HG03103 (cell line): ENCODE data around the gene HEPH.
"Not testable (repeated sequence)": the region's sequence is repeated elsewhere in the genome, so short reads cannot be mapped to it uniquely, and the experiment has no call there.

Experiments used
- ATAC-seq: cut with Tn5 transposase; IDR thresholded peaks from one replicate; pipeline ENCODE4 v1.9.1; 2021; ENCODE audit warnings: low read depth; ENCODE audit not compliant: unreplicated experiment

Gene HEPH

GRCh38 chrX:66163849-66164411 is at the start of gene HEPH:
Gene HEPH, plus strand, starts transcription at chrX:66164247. Its CDS starts 6,324 bp downstream, at chrX:66170571.
- no peak for ATAC-seq

- ATAC-seq = not testable (repeated sequence)
Measured at GRCh38 chrX:66118722-66119121, 45.3 kb upstream of the HEPH start.

- ATAC-seq = not testable (repeated sequence)
Measured at GRCh38 chrX:66121354-66121753, 42.7 kb upstream of the HEPH start.

GRCh38 chrX:66126662-66127061 is 37.4 kb upstream of the HEPH start:
- ATAC-seq = no peak

DNA sequence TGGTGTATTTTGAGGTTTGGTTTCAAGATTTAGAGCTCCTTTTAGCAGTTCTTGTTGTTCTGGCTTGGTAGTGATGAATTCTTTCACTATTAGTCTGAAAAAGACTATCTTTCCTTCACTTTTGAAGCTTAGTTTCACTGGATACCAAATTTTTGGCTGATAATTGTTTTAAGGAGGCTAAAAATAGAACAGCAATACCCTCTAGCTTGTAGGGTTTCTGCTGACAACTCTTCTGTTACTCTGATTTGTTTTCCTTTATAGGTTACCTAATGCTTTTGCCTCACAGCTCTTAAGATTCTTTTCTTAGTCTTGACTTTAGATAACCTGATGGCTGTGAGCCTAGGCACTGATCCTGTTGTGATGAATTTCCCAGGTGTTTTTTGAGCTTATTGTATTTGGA is 33.6 kb upstream of the HEPH start:
- ATAC-seq = no peak

- ATAC-seq = not testable (repeated sequence)
Measured at GRCh38 chrX:66135284-66135683, 28.8 kb upstream of the HEPH start.

- no peak for ATAC-seq
Measured at GRCh38 chrX:66142351-66142750, 21.7 kb upstream of the HEPH start.

- ATAC-seq = no peak
Measured at GRCh38 chrX:66144258-66144657, 19.8 kb upstream of the HEPH start.

GRCh38 chrX:66149519-66149918 is 14.5 kb upstream of the HEPH start:
- ATAC-seq = no peak

DNA sequence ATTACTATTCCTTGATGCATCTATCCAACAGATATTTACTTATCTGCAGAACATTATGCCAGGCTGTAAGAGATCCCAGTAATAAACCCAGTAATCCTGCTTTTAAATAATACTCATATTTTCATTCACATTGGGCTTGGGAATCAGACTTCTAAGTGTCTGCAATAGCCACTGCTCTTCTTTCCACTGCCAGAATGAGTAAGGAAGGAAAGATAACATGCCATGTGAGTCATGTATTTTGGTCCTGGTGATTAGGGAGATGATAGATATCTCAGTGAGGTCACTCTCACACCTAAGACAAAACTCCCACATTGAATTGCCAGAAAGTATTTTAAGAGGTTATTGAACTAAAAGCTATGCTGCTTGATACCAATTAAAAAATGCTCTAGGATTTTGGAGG is 13.9 kb upstream of the HEPH start:
- no peak for ATAC-seq

GRCh38 chrX:66162331-66162822 is 1.7 kb upstream of the HEPH start:
- ATAC-seq = no peak

DNA sequence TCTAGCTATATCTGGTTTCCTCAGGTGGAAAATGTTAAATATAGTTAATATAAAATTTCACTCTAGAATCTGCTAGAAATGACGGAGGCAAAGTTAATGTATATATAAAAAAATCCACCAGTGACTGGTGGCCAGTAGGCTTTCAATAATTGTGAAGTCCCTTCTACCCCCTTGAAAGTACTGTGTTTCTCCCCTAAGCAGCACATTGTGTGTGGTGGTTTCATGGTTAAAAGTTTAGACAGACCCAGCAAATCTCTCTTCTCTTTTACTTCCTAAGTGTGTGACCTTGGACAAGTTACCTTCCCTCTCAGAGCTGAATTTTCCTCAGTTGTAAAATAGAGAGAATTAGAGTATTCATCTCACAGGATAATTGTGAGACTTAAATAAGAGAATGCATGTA is 600 bp upstream of the HEPH start:
- no peak for ATAC-seq

DNA sequence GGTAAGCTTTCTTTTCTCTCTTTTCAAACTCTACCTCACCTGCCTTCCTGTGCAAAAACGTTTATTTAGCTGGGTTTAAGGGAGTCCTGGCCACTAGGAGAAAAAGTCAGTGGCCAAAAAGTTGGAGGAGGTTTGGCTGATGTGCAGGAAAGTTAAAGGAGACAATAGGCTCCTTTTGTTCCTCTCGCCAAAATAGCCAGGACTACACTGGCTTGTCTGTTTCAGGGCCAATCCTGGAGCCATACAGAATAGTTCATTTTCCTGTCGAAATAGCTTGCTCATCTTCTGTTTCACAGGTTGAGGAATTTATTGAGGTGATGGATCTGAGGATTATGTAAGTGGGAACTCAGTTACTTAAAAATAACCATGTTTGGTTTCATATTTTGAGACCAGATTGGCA is 423 bp downstream of the HEPH start:
- ATAC-seq = no peak

- no peak for ATAC-seq
Measured at GRCh38 chrX:66164931-66165330, 884 bp downstream of the HEPH start.

DNA sequence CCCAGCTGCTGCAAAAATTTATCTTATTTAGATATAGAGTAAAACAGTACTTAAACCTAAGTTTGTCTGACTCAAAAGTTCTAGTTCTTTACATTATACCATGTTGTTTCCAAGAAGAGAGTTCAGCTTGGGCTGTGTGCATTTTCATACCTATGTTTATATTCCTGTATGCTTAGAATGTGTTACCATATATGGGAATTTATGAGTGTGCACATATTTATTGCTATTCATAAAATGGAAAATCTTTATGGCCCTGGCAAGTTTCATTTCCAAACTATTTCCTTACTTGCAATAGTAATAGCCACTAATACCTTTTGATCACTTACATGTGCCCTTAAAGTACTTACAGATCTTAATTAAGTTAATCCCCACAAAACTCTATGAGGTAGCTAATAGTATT is 2.6 kb downstream of the HEPH start:
- no peak for ATAC-seq

- no peak for ATAC-seq
Measured at GRCh38 chrX:66167431-66167830, 3.4 kb downstream of the HEPH start.

- ATAC-seq = no peak
Measured at GRCh38 chrX:66176134-66176533, 12.1 kb downstream of the HEPH start.

DNA sequence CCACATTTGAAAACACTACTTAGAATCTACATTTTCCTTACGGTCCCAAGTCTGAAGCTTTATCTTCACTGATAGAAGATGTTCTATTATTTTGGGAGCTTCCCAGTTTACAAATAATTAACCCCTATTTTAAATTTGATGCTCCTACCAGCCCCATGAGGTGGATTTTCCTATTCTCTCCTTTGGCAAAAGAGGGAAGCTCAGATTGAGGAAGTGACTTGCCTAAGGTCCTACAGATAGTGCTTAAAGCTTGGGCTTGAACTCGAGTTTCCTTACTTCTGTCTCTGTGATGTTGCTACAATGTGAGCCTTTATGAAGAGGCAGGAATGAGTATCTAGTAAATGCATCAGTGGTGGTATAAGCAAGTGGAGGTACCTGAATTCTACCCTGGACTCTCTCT is 27.5 kb downstream of the HEPH start:
- no peak for ATAC-seq

- no peak for ATAC-seq
Measured at GRCh38 chrX:66193821-66194220, 29.8 kb downstream of the HEPH start.

DNA sequence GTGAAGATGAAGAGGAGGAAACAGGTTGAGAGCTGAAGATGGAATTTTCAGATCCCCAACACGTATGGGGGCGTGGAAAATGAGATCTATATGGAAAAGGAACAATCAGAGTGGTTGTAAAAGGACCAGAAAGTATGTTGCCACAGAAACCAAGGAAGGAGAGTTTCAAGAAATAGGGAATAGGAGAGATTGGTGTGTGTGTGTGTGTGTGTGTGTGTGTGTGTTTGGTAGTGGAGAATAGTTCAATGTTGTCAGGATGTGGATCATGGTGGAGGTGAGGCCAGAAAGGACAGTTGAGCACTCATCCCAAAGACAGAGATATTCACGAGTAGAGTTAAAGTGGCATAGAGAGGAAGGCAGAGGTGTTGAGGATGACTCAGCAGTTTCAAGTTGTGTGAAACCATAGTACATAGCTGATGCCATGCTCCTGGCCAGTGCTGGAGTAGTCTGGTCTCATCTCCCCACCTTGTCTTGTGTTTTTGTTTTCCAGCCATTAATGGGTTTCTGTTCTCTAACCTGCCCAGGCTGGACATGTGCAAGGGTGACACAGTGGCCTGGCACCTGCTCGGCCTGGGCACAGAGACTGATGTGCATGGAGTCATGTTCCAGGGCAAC is 36.1 kb downstream of the HEPH start:
- no peak for ATAC-seq

- ATAC-seq = no peak
Measured at GRCh38 chrX:66200855-66201795, 37.1 kb downstream of the HEPH start.
